Right lobe of liver (tissue), 6 donors: ENCODE measurements around the gene MAPK8IP3. TPM values are rescaled to one million over a fixed set of nuclear protein-coding genes. Genes with fewer than 3 reads are reported as not detected.

Source experiments
- ATAC-seq, 4 donors: fragments of 200-7000 bp; cut with Tn5 transposase; one replicate each; pipeline ENCODE4 v1.9.1; 2020; ENCODE audit warnings: mild to moderate bottlenecking in 4 of 4, moderate library complexity in 4 of 4
- DNase-seq, 3 donors: peaks; one replicate each; pipeline ENCODE4 v3.0.0-alpha.2; 2020
- H3K27ac ChIP-seq, 3 donors: fragments of 200-600 bp; one replicate each; pipeline ENCODE4 v1.8.0; 2022
- H3K27me3 ChIP-seq, 2 donors: fragments of 200-600 bp; one replicate each; pipeline ENCODE4 v1.8.0; 2022
- H3K36me3 ChIP-seq, 4 donors: fragments of 200-600 bp; sonication (generic) in 1 of 4; one replicate each; pipeline versions ENCODE4 v1.5.1 to v1.8.0; 2017 to 2022; ENCODE audit warnings: control low read depth in 1 of 4
- H3K4me1 ChIP-seq, 4 donors: fragments of 200-600 bp; sonication (generic) in 1 of 4; one replicate each; pipeline versions ENCODE4 v1.5.1 to v1.8.0; 2017 to 2022; ENCODE audit warnings: control low read depth in 1 of 4
- H3K4me3 ChIP-seq, 3 donors: fragments of 200-600 bp; one replicate each; pipeline ENCODE4 v1.8.0; 2022
- H3K9me3 ChIP-seq, 4 donors: fragments of 200-600 bp; sonication (generic) in 1 of 4; one replicate each; pipeline versions ENCODE4 v1.5.1 to v1.8.0; 2017 to 2022; ENCODE audit warnings: control low read depth in 1 of 4
- CTCF ChIP-seq, 4 donors: fragments of 200-600 bp in 3 of 4; fragments of 450-650 bp in 1 of 4; IDR thresholded peaks; one replicate each; pipeline versions ENCODE4 v1.5.1 to v1.8.0; 2016 to 2022; ENCODE audit warnings: antibody characterized with exemption in 4 of 4, mild to moderate bottlenecking in 2 of 4
- POLR2A ChIP-seq: fragments of 450-650 bp; IDR thresholded peaks from one replicate; pipeline ENCODE4 v1.6.1; 2017; ENCODE audit warnings: antibody characterized with exemption, mild to moderate bottlenecking
- WGBS: methylation state at CpG from one replicate; pipeline ENCODE4 v1.1.6; 2018; ENCODE audit warnings: low coverage, low lambda C conversion rate; ENCODE audit not compliant: insufficient coverage; ENCODE audit errors: missing lambda C conversion rate; 5-methylcytosine and 5-hydroxymethylcytosine counted together
- intact Hi-C, 2 donors: fragments of 100-400 bp; cut with DNase I; formaldehyde crosslinking; loops; one replicate each; pipeline versions ENCODE4 v1.11.2 to v1.14.1; 2022
- total RNA-seq, 6 experiments: library from RNA; depleted of rRNA in 2 of 6; stranded (reverse); fragments of >200 nt in 2 of 6; fragmentation: NEBNext Ultra II Directional in 3 of 6; extraction: Animal tissue kit (Norgen Biotek cat#: 25700) in 3 of 6; gene quantifications; one replicate each; pipeline versions ENCODE4 v1.1.0 to v1.2.4, GENCODE V29; 2016 to 2023
- donor health status: DM: no; HTN: yes; CAD: no.
- donor health status: DM: no; HTN: no; CAD: no.
- donor health status: DM: no; HTN: no; CAD: no.
- donor health status: DM: no; HTN: yes; CAD: no.
- donor health status: DM: no; HTN: yes; CAD: no.

Gene MAPK8IP3
- total RNA-seq, 6 experiments from 2014 or later = 8.7 to 37.3 (median 23.0) TPM

GRCh38 chr16:1759511-1759910 is 53.5 kb downstream of the MAPK8IP3 start:
- H3K36me3 ChIP-seq = peaks cover 0 to 27% (median 4%) of the 10 kb centered on the region in 4 donors
- TF ChIP-seq CTCF (IDR thresholded peaks at IDR 0.05) (no peak), POLR2A (no peak)
- ATAC-seq (no peak), DNase-seq (peak in 2 of 3 donors; percentile 39 to 52)
- no peaks in the 10 kb centered on the region for H3K4me1 ChIP-seq
- WGBS = no CpG with 5 or more reads among the region's 21 CpGs
- intact Hi-C loops = no loop called here
- H3K27ac ChIP-seq = no peak overlapping the region
- H3K9me3 ChIP-seq = no peaks in the 10 kb centered on the region
- no peaks in the 10 kb centered on the region for H3K27me3 ChIP-seq
- no peak overlapping the region for H3K4me3 ChIP-seq

- Histone ChIP-seq H3K27me3 (no peaks in the 10 kb centered on the region), H3K27ac (no peak overlapping the region), H3K4me1 (no peaks in the 10 kb centered on the region), H3K9me3 (no peaks in the 10 kb centered on the region), H3K4me3 (no peak overlapping the region), H3K36me3 (peaks cover 0 to 35% (median 6%) of the 10 kb centered on the region in 4 donors)
- intact Hi-C loops = no loop called here
- ATAC-seq = no peak
- no peak for DNase-seq
- TF ChIP-seq POLR2A (no peak), CTCF (IDR thresholded peaks at IDR 0.05) (no peak)
- WGBS = 87% methylated on average over 9 of the region's 15 CpGs
Observed at GRCh38 chr16:1760911-1761310, 54.9 kb downstream of the MAPK8IP3 start.

GRCh38 chr16:1761751-1762150 is 55.8 kb downstream of the MAPK8IP3 start:
- ATAC-seq (no peak), DNase-seq (no peak)
- Histone ChIP-seq H3K27me3 (no peaks in the 10 kb centered on the region), H3K27ac (no peak overlapping the region), H3K4me1 (no peaks in the 10 kb centered on the region), H3K4me3 (no peak overlapping the region), H3K9me3 (no peaks in the 10 kb centered on the region), H3K36me3 (peaks cover 0 to 41% (median 6%) of the 10 kb centered on the region in 4 donors)
- intact Hi-C loops = no loop called here
- no peak for TF ChIP-seq POLR2A
- TF ChIP-seq CTCF (IDR thresholded peaks at IDR 0.05) = no peak
- 88% methylated on average over 12 of the region's 15 CpGs for WGBS

GRCh38 chr16:1762196-1762878 is 56.3 kb downstream of the MAPK8IP3 start:
- intact Hi-C loops = no loop called here
- DNase-seq (peak in 1 of 3 donors; percentile 50), ATAC-seq (no peak)
- TF ChIP-seq POLR2A (no peak), CTCF (IDR thresholded peaks at IDR 0.05) (no peak)
- Histone ChIP-seq H3K4me1 (no peaks in the 10 kb centered on the region), H3K36me3 (peaks cover 0 to 41% (median 6%) of the 10 kb centered on the region in 4 donors), H3K9me3 (no peaks in the 10 kb centered on the region), H3K4me3 (no peak overlapping the region), H3K27me3 (no peaks in the 10 kb centered on the region), H3K27ac (no peak overlapping the region)
- 98% methylated on average over 9 of the region's 30 CpGs for WGBS
